Sciatic nerve (tissue), 2 donors: ENCODE data around the gene RAB6B. TPM values are rescaled to one million over a fixed set of nuclear protein-coding genes. Genes with fewer than 3 reads are reported as not detected.
A peak's percentile ranks its signal among the peaks of the same experiment; 100 is the strongest.

ENCODE experiments used
- ATAC-seq: fragments of 200-7000 bp; cut with Tn5 transposase; one replicate; pipeline ENCODE4 v1.9.1; 2020; ENCODE audit warnings: mild to moderate bottlenecking, moderate library complexity
- DNase-seq: peaks from one replicate; pipeline ENCODE4 v3.0.0-alpha.2; 2020; ENCODE audit warnings: low spot score
- intact Hi-C: fragments of 100-400 bp; cut with DNase I; formaldehyde crosslinking; loops from one replicate; pipeline ENCODE4 v1.14.2; 2022
- total RNA-seq: library from RNA; stranded (reverse); fragmentation: NEBNext Ultra II Directional; extraction: Animal tissue kit (Norgen Biotek cat#: 25700); gene quantifications from one replicate; pipeline ENCODE4 v1.2.1, GENCODE V29; 2021
- donor health status: DM: no; HTN: no; CAD: no.
- donor health status: DM: no; HTN: no; CAD: no.

RAB6B gene
- total RNA-seq, 1 donor from 2014 or later = 9.5 TPM

DNA sequence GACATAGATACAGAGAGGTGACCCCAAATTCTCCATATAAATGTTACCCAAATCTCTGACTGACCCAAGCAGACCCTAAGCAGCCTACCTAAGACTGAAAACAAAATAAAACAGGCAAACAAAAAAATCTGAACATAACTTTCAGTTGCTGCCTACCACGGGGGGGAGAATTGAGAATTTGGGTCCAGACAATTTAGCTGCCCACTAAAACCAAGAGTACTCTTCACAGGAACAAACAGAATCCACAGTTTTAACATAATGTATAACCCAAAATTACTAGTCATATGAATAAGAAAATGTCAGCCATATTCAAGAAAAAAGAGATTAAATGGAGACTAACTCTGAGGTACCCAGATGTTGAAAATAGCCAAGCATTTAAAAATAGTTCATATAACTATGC, 45.6 kb downstream of the RAB6B start:
- intact Hi-C loops = no loop called here
- DNase-seq (no peak), ATAC-seq (no peak)

GRCh38 chr3:133849346-133849745, 46.3 kb downstream of the RAB6B start:
- intact Hi-C loops = no loop called here
- DNase-seq (no peak), ATAC-seq (no peak)

DNA sequence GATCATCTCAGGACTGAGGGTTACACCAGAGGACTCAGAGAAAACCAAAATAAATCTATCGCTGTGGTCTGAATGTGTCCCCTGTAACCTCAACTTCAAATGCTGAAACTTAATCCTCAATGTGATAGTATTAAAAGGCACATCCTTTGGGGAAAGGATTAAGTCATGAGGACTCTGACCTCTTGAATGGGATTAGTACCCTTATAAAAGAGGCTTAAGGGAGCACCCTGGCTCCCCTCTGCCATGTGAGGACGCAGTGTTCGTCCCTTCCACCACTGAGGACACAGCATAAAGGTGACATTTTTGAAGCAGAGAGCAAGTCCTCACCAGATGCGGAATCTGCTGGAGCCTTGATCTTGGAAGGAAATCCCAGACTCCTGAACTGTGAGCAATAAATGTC, 50.6 kb downstream of the RAB6B start:
- no peak for DNase-seq
- intact Hi-C loops = no loop called here
- no peak for ATAC-seq

DNA sequence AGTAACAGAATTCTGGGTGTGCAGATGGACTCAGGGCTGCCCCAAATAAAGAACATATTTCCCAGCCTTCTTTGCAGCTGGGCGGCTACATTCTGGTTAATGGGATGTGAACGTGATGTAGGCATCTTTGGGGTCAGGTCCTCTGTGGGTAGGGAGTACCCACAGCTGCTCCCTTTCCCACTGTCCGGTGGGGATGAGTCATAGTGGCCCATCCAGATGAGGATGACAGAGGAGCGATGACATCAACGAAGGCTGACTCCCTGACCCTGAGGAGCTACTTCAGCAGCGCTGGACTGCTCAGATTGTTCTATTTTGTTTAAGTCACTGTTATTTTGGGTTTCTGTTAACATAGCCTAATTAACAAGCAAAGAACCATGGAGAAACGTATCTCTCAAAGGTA, 52.0 kb downstream of the RAB6B start:
- ATAC-seq = no peak
- intact Hi-C loops = no loop called here
- DNase-seq = peak; percentile 31

GRCh38 chr3:133842158-133842557, 53.5 kb downstream of the RAB6B start:
- DNase-seq (peak; percentile 32), ATAC-seq (no peak)
- intact Hi-C loops = no loop called here

DNA sequence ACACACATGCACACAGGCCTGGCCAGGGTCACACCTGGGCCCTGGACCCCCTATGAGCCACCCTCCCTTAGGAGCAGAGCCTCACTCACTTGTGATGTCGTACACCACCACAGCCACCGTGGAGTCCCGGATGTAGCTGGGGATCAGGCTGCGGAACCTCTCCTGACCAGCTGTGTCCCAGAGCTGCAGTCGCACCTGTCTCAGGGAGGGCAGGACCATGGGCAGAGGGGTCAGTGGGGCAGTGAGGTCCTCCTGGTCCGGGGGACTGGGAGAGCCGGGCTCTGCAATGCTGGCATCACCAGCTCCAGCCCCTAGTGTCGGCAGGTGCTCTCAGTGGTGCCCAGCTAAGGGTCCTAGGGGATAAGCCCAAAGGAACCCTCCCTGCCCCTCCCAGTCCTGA, 54.5 kb downstream of the RAB6B start:
- no peak for ATAC-seq

DNA sequence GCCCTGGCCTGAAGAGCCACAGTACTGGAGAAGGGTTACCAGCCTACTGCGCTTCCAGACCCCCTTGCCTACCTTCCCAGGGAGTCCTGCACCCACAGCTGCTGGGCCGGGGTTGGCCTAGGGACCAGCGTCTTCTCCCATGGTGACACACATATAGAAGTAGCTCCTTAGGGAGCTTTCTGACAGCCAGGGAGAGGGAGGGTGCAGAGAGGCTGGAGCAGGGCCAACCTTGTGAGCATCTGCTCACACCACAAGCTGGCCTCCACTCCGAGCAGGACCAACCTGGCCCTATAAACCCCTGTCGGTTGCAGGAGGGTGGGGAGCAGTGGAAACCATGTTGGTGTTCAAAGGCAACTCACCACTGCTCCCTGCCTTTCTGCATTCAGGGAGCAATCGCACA, 54.9 kb downstream of the RAB6B start:
- intact Hi-C loops = no loop called here
- ATAC-seq (no peak), DNase-seq (no peak)

More for the DNA sequence above, 54.5 kb downstream of the RAB6B start:
- DNase-seq = peak; percentile 31
- intact Hi-C loops = no loop called here

DNA sequence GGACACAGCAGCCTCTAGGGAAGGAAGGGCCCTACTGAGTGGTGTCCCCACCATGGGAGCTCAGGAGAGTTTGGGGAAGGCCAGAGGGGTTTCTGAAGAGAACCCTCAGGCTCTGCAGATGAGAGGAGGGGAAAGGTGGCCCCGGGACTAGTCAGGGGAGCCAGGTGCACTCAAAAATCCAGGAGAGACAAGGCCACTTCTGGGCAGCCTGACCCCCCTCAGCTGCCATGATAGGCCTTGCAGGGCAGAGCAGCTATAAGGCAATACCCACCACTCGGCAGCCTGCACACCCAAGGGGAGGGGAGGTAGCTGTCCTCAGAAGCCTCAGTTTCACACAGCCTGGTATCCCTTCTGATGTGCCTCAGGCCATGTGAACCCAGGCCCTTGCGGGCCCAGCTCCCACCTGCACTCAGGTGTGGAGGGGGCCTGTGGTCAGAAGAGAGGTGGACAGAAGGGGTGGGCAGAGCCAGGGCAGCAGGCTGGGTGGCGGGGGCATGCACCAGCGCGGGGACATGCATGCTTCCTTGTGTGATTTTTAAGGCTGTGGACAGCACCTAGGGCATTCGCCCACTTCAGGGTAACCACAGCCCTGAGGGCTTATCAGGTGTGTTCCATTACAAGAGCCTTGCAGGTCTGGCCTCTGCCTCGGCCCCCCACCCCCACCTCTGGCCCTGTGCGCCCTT, 55.5 kb downstream of the RAB6B start:
- DNase-seq (no peak), ATAC-seq (peak; percentile 23)
- intact Hi-C loops = no loop called here

GRCh38 chr3:133838916-133839800, 56.5 kb downstream of the RAB6B start:
- DNase-seq (no peak), ATAC-seq (no peak)
- intact Hi-C loops = no loop called here

- ATAC-seq (no peak), DNase-seq (no peak)
- intact Hi-C loops = no loop called here
Observed at GRCh38 chr3:133838296-133838789, 57.3 kb downstream of the RAB6B start.

DNA sequence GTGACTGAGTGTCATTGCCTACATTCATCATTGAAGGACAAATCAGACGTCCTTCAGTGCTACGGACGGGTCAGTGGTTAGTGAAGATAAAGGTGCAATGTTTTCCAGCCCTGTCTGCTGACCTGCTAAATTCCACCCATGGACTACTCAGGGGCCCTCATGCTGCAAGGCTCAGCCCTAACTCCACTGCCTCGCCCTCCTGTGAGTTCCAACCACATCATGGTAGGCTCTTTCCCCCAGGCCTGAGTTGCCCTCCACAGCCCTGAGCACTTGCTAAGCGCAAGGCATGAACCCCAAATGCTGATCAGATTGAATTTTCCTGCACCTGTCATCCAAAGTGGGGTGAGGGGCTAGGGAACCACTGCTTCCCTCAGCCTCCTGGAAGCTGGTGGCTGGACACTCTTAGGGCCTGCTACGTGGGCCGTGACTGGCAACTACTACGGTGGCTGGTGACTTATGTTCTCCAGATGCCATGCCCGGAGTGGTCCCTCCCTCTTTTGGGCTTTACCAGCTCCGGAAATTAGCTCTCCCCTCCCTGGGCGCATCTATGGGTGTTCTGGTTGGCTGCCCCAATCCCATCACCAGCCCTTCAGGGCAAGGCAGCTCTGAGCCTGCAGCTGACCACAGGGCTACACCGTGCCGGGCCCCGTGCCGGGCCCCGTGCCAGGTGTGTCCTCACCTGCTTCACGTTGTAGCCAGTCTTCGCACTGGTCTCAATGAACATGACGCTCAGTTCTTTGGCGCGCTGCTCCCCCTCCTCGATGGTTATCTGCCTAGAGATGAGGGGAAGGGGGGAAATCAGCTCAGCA, 58.0 kb downstream of the RAB6B start:
- intact Hi-C loops = no loop called here
- no peak for ATAC-seq
- no peak for DNase-seq

GRCh38 chr3:133836497-133837158, 59.1 kb downstream of the RAB6B start:
- DNase-seq = no peak
- ATAC-seq = no peak
- intact Hi-C loops = no loop called here

DNA sequence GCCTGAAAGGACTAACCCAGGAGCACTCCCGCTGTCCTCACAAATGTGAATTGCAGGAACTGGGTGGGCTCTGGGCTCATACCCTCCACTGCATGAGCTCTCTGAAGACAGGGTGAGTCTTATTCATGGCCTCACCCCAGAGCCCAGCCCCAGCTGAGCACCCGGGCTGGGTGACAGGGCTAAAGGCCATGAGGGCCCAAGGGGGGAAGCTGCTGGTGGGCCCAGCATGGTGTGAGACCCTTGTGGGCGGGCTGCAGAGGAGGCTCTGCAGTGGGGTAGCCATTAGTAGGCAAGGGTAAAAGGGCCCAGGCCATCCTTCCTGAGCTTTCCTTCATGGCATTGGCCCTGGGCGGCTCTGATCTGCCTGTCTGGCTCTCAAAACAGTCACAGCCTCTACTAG, 59.7 kb downstream of the RAB6B start:
- intact Hi-C loops = no loop called here
- ATAC-seq = no peak
- DNase-seq = no peak

DNA sequence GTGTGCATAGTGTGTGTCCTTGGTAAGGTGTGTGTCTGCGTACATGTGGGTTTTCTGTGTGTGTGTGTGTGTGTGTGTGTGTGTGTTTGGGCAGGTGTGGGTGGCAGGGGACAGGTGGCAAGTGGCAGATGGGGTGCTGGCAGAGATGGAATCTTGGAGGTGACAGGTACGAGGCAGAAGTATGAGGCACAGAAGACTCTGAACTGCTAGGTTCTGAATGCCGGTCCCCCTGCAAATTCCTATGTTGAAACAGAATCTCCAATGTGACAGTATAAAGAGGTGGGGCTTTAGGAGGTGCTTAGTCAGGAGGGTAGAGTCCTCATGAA, 60.3 kb downstream of the RAB6B start:
- no peak for DNase-seq
- no peak for ATAC-seq
- intact Hi-C loops = no loop called here

- no peak for ATAC-seq
- intact Hi-C loops = no loop called here
- no peak for DNase-seq
Observed at GRCh38 chr3:133834621-133835417, 60.9 kb downstream of the RAB6B start.

DNA sequence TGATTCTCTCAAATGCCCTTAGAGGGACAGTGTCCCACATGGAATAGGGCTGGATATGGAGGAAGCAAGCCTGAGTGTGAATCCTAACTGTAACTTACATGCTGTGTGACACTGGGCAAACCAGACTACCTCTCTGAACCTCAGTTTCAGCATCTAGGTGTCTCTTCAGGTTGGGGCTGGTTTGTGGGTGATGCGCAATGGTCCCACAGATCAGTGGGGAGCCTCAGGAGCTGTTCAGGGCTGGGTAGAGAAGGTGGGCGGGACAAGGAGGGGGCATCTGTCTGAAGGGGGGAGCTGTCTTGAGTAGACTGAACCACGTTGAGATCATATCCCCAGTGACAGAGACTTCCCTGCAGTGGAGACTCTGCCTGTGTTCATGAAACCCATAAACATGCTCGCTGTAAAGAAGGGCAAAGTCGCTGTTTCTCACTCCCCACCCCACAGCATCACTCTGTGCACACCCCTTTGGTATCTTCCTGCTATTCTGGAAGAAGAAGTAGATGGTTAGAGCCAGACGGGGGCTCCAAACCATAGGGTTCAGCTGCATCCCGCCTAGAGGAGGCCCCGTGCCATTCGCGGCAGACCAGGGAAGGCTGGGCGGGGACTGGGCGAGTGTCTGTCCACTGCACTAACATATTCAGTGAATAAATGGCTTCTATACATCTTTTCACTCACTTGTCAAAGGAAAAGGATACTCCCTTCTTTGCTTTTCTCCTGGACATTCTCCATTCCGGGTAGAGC, 61.6 kb downstream of the RAB6B start:
- DNase-seq = no peak
- intact Hi-C loops = no loop called here

GRCh38 chr3:133833267-133833666, 62.4 kb downstream of the RAB6B start:
- no peak for ATAC-seq
- intact Hi-C loops = no loop called here
- no peak for DNase-seq

More for the DNA sequence above, 61.6 kb downstream of the RAB6B start:
- ATAC-seq = no peak

GRCh38 chr3:133832802-133833144, 62.9 kb downstream of the RAB6B start:
- intact Hi-C loops = no loop called here
- DNase-seq (no peak), ATAC-seq (no peak)
